Urinary bladder (tissue), 4 donors: ENCODE data around the gene SYCE3. TPM values are rescaled to one million over a fixed set of nuclear protein-coding genes. Genes with fewer than 3 reads are reported as not detected.

ENCODE experiments used
- DNase-seq: peaks from one replicate; pipeline ENCODE4 v3.0.0-alpha.2; 2015; ENCODE audit errors: extremely low spot score
- H3K27ac ChIP-seq: one replicate; pipeline ENCODE4 v1.5.1; 2013; ENCODE audit warnings: low read depth, mild to moderate bottlenecking, moderate library complexity
- H3K36me3 ChIP-seq: one replicate; pipeline ENCODE4 v1.6.1; 2013; ENCODE audit warnings: mild to moderate bottlenecking, moderate library complexity; ENCODE audit not compliant: insufficient read depth
- H3K4me1 ChIP-seq: one replicate; pipeline ENCODE4 v1.6.1; 2013; ENCODE audit warnings: mild to moderate bottlenecking, moderate library complexity; ENCODE audit not compliant: insufficient read depth
- H3K4me3 ChIP-seq: one replicate; pipeline ENCODE4 v1.5.1; 2013; ENCODE audit warnings: low read depth, low read length
- WGBS: extraction: QIAGEN DNeasy Blood & Tissue Kit; methylation state at CpG from one replicate; pipeline ENCODE4 v1.1.7; 2013; 5-methylcytosine and 5-hydroxymethylcytosine counted together
- polyA plus RNA-seq: library from polyadenylated mRNA; stranded (reverse); fragments of 200-250 nt; gene quantifications from one replicate; pipeline ENCODE4 v1.2.3, GENCODE V29; 2013
- total RNA-seq: library from RNA; depleted of rRNA; stranded (reverse); fragments of >200 nt; gene quantifications from one replicate; pipeline ENCODE4 v1.2.3, GENCODE V29; 2014
- donor health status: healthy with polysubstance abuse.
- donor health status: healthy.

SYCE3 gene
- total and polyA plus RNA-seq, 2 donors, result not detected

- no peaks in the 10 kb centered on the region for H3K36me3 ChIP-seq
- WGBS, result 85% methylated on average over 3 of the region's 3 CpGs
- no peaks in the 10 kb centered on the region for H3K4me1 ChIP-seq
- no peak for DNase-seq
- H3K27ac ChIP-seq, result no peak overlapping the region
- H3K4me3 ChIP-seq, result no peak overlapping the region
Observed at GRCh38 chr22:50585238-50585637, 22.5 kb upstream of the SYCE3 start.

- no peaks in the 10 kb centered on the region for H3K36me3 ChIP-seq
- no peaks in the 10 kb centered on the region for H3K4me1 ChIP-seq
- H3K27ac ChIP-seq, result no peak overlapping the region
- WGBS, result 94% methylated on average over 23 of the region's 23 CpGs
- no peak overlapping the region for H3K4me3 ChIP-seq
- DNase-seq, result no peak
Observed at GRCh38 chr22:50584106-50585096, 21.7 kb upstream of the SYCE3 start.

- 5% methylated on average over 37 of the region's 37 CpGs for WGBS
- Histone ChIP-seq H3K36me3 (no peaks in the 10 kb centered on the region), H3K4me1 (no peaks in the 10 kb centered on the region), H3K4me3 (peak overlapping the region; percentile 55), H3K27ac (no peak overlapping the region)
- no peak for DNase-seq
Observed at GRCh38 chr22:50583294-50583861, 20.7 kb upstream of the SYCE3 start.

GRCh38 chr22:50582493-50583293 lies 20.0 kb upstream of the SYCE3 start, which contains the start of gene CHKB:
TSS of gene CHKB (minus strand) at chr22:50582849. CDS start at chr22:50582781, 68 bp downstream.
- Histone ChIP-seq H3K27ac (peak within 1 kb of the TSS; percentile 89), H3K36me3 (no peaks in the 10 kb centered on the region), H3K4me3 (peak within 1 kb of the TSS; percentile 82), H3K4me1 (no peaks in the 10 kb centered on the region)
- under 1% methylated on average over 96 of the region's 96 CpGs for WGBS
- DNase-seq, result peak; percentile 95

GRCh38 chr22:50581950-50582492 lies 19.3 kb upstream of the SYCE3 start:
- H3K27ac ChIP-seq, result peak overlapping the region; percentile 89
- WGBS, result 7% methylated on average over 39 of the region's 39 CpGs

GRCh38 chr22:50581031-50581949 lies 18.6 kb upstream of the SYCE3 start:
- DNase-seq, result no peak
- H3K4me1 ChIP-seq, result no peaks in the 10 kb centered on the region

More at GRCh38 chr22:50581950-50582492, 19.3 kb upstream of the SYCE3 start:
- no peak for DNase-seq
- Histone ChIP-seq H3K4me3 (peak overlapping the region; percentile 82), H3K36me3 (no peaks in the 10 kb centered on the region), H3K4me1 (no peaks in the 10 kb centered on the region)

GRCh38 chr22:50579752-50580151 lies 17.0 kb upstream of the SYCE3 start:
- H3K4me3 ChIP-seq, result no peak overlapping the region
- no peaks in the 10 kb centered on the region for H3K36me3 ChIP-seq
- H3K4me1 ChIP-seq, result no peaks in the 10 kb centered on the region
- no peak for DNase-seq
- H3K27ac ChIP-seq, result no peak overlapping the region
- 95% methylated on average over 4 of the region's 4 CpGs for WGBS

More at GRCh38 chr22:50581031-50581949, 18.6 kb upstream of the SYCE3 start:
- H3K36me3 ChIP-seq, result no peaks in the 10 kb centered on the region
- H3K4me3 ChIP-seq, result peak overlapping the region; percentile 82
- no peak overlapping the region for H3K27ac ChIP-seq
- WGBS, result 94% methylated on average over 22 of the region's 22 CpGs

GRCh38 chr22:50578776-50579310 lies 16.1 kb upstream of the SYCE3 start:
- no peaks in the 10 kb centered on the region for H3K36me3 ChIP-seq
- no peak for DNase-seq
- 60% methylated on average over 8 of the region's 8 CpGs for WGBS
- H3K27ac ChIP-seq, result no peak overlapping the region
- no peaks in the 10 kb centered on the region for H3K4me1 ChIP-seq
- no peak overlapping the region for H3K4me3 ChIP-seq

- no peaks in the 10 kb centered on the region for H3K4me1 ChIP-seq
- H3K36me3 ChIP-seq, result no peaks in the 10 kb centered on the region
- H3K27ac ChIP-seq, result no peak within 1 kb of the TSS
- WGBS, result 16% methylated on average over 63 of the region's 63 CpGs
- no peak within 1 kb of the TSS for H3K4me3 ChIP-seq
- DNase-seq, result no peak
Observed at GRCh38 chr22:50577987-50578775, 15.5 kb upstream of the SYCE3 start, which contains the start of gene CPT1B. TSS of gene CPT1B (minus strand) at chr22:50578427. CDS start at chr22:50577915, 512 bp downstream.

GRCh38 chr22:50577697-50577986 lies 14.9 kb upstream of the SYCE3 start:
- DNase-seq, result no peak
- no peaks in the 10 kb centered on the region for H3K4me1 ChIP-seq
- H3K36me3 ChIP-seq, result no peaks in the 10 kb centered on the region
- no peak overlapping the region for H3K4me3 ChIP-seq
- 38% methylated on average over 23 of the region's 23 CpGs for WGBS
- H3K27ac ChIP-seq, result no peak overlapping the region

- no peak overlapping the region for H3K4me3 ChIP-seq
- H3K36me3 ChIP-seq, result no peaks in the 10 kb centered on the region
- DNase-seq, result no peak
- no peak overlapping the region for H3K27ac ChIP-seq
- 84% methylated on average over 18 of the region's 18 CpGs for WGBS
- H3K4me1 ChIP-seq, result no peaks in the 10 kb centered on the region
Observed at GRCh38 chr22:50576806-50577696, 14.3 kb upstream of the SYCE3 start.
